Naive thymus-derived CD8-positive, alpha-beta T cell (primary cell): Measurements from ENCODE around the gene TRIM71. TPM values are rescaled to one million over a fixed set of nuclear protein-coding genes. Genes with fewer than 3 reads are reported as not detected.
A peak's percentile ranks its signal among the peaks of the same experiment; 100 is the strongest.
"Not testable (repeated sequence)": the region's sequence is repeated elsewhere in the genome, so short reads cannot be mapped to it uniquely, and the experiment has no call there.

Experiments used
- ATAC-seq, 2 donors: fragments of 150-1000 bp; cut with Tn5 transposase in 1 of 2; sonication (Bioruptor Pico), chemical (Tn5 transposase) in 1 of 2; 1 replicate in 1 of 2; 2 replicates in 1 of 2; pipeline ENCODE4 v1.10.0; 2021; ENCODE audit warnings: mild to moderate bottlenecking in 2 of 2, moderate library complexity in 2 of 2
- POLR2A ChIA-PET: fragments of 350-600 bp; sonication (Branson Sonifier 250); formaldehyde crosslinking; loops from one replicate; lab custom pipeline; 2021; ENCODE audit warnings: antibody characterized with exemption; lab: Charles Lee
- DNase-seq, 10 donors: peaks; one replicate each; pipeline versions ENCODE4 v3.0.0 to v3.0.0-alpha.2; 2020 to 2022
- H3K27ac Mint-ChIP-seq, 10 donors: one replicate each; pipeline ENCODE4 v1.8.0; 2020 to 2022; ENCODE audit warnings: mild to moderate bottlenecking in 10 of 10, mixed read lengths in 10 of 10, moderate library complexity in 4 of 10, inconsistent platforms in 1 of 10
- H3K27me3 Mint-ChIP-seq, 5 donors: one replicate each; pipeline ENCODE4 v1.8.0; 2021 to 2022; ENCODE audit warnings: mixed read lengths in 5 of 5
- H3K36me3 Mint-ChIP-seq, 3 donors: one replicate each; pipeline ENCODE4 v1.8.0; 2020 to 2022; ENCODE audit warnings: mixed read lengths in 3 of 3, mild to moderate bottlenecking in 2 of 3, inconsistent platforms in 1 of 3
- H3K4me1 Mint-ChIP-seq, 4 donors: one replicate each; pipeline ENCODE4 v1.8.0; 2021 to 2022; ENCODE audit warnings: mixed read lengths in 4 of 4
- H3K4me3 Mint-ChIP-seq, 10 donors: one replicate each; pipeline ENCODE4 v1.8.0; 2020 to 2022; ENCODE audit warnings: mild to moderate bottlenecking in 10 of 10, mixed read lengths in 10 of 10, moderate library complexity in 6 of 10, inconsistent platforms in 1 of 10
- H3K9me3 Mint-ChIP-seq, 9 donors: one replicate each; pipeline ENCODE4 v1.8.0; 2020 to 2022; ENCODE audit warnings: mixed read lengths in 9 of 9, mild to moderate bottlenecking in 3 of 9, inconsistent platforms in 1 of 9, moderate library complexity in 1 of 9
- polyA plus RNA-seq, 3 donors: library from polyadenylated mRNA; unstranded; fragments of 300-500 nt; fragmentation: Illumina TruSeq; gene quantifications; one replicate each; pipeline ENCODE4 v1.2.3, GENCODE V29; 2021
- total RNA-seq, 8 experiments: library from RNA in 2 of 8; stranded (reverse) in 2 of 8; gene quantifications; one replicate each; pipeline ENCODE4 v1.2.3 and lab custom pipeline; 2021 to 2026

TRIM71 gene
- total and polyA plus RNA-seq, 5 experiments from 2014 or later, result not detected

GRCh38 chr3:32894977-32895376, 77.2 kb downstream of the TRIM71 start:
- peaks cover 7 to 46% (median 10%) of the 10 kb centered on the region in 5 donors for H3K27me3 Mint-ChIP-seq
- POLR2A ChIA-PET, result no interaction called here

GRCh38 chr3:32895701-32896100, 77.9 kb downstream of the TRIM71 start:
- POLR2A ChIA-PET, result interaction anchor here (0.6 kb wide), 1 partner anchor 350 kb away, joined by 3 read pairs; no protein-coding TSS in a partner anchor
- no peak for ATAC-seq
- Mint-ChIP-seq H3K36me3 (no peaks in the 10 kb centered on the region), H3K27ac (no peak overlapping the region), H3K9me3 (no peaks in the 10 kb centered on the region), H3K4me3 (no peak overlapping the region), H3K4me1 (no peaks in the 10 kb centered on the region), H3K27me3 (peaks cover 7 to 46% (median 14%) of the 10 kb centered on the region in 5 donors)
- no peak for DNase-seq

More at GRCh38 chr3:32894977-32895376, 77.2 kb downstream of the TRIM71 start:
- ATAC-seq, result no peak
- Mint-ChIP-seq H3K4me3 (no peak overlapping the region), H3K4me1 (no peaks in the 10 kb centered on the region), H3K36me3 (no peaks in the 10 kb centered on the region), H3K27ac (no peak overlapping the region), H3K9me3 (no peaks in the 10 kb centered on the region)
- no peak for DNase-seq

- H3K27ac Mint-ChIP-seq, result no peak overlapping the region
- H3K4me1 Mint-ChIP-seq, result no peaks in the 10 kb centered on the region
- no peak for ATAC-seq
- POLR2A ChIA-PET, result interaction anchor here (0.6 kb wide), 1 partner anchor 349 kb away, joined by 3 read pairs; no protein-coding TSS in a partner anchor
- H3K36me3 Mint-ChIP-seq, result no peaks in the 10 kb centered on the region
- DNase-seq, result no peak
- no peak overlapping the region for H3K4me3 Mint-ChIP-seq
- H3K27me3 Mint-ChIP-seq, result peaks cover 7 to 46% (median 14%) of the 10 kb centered on the region in 5 donors
- H3K9me3 Mint-ChIP-seq, result no peaks in the 10 kb centered on the region
These were observed 78.3 kb downstream of the TRIM71 start for GRCh38 chr3:32896143-32896542.

- POLR2A ChIA-PET, result no interaction called here
- H3K4me1 Mint-ChIP-seq, result peaks cover 0 to 2% (median 0%) of the 10 kb centered on the region in 4 donors
- no peak overlapping the region for H3K4me3 Mint-ChIP-seq
- no peaks in the 10 kb centered on the region for H3K9me3 Mint-ChIP-seq
- ATAC-seq, result no peak
- H3K36me3 Mint-ChIP-seq, result no peaks in the 10 kb centered on the region
- H3K27me3 Mint-ChIP-seq, result peaks cover 8 to 40% (median 14%) of the 10 kb centered on the region in 5 donors
- DNase-seq, result no peak
- no peak overlapping the region for H3K27ac Mint-ChIP-seq
These were observed 79.3 kb downstream of the TRIM71 start for GRCh38 chr3:32897001-32897601.

GRCh38 chr3:32897981-32898623, 80.3 kb downstream of the TRIM71 start:
- Mint-ChIP-seq H3K36me3 (no peaks in the 10 kb centered on the region), H3K4me3 (no peak overlapping the region), H3K27ac (no peak overlapping the region), H3K9me3 (no peaks in the 10 kb centered on the region), H3K4me1 (peaks cover 0 to 2% (median 0%) of the 10 kb centered on the region in 4 donors), H3K27me3 (peaks cover 10 to 32% (median 14%) of the 10 kb centered on the region in 5 donors)
- ATAC-seq, result no peak
- POLR2A ChIA-PET, result no interaction called here
- no peak for DNase-seq

- Mint-ChIP-seq H3K27me3 (peaks cover 10 to 28% (median 15%) of the 10 kb centered on the region in 5 donors), H3K27ac (no peak overlapping the region)
These were observed 81.5 kb downstream of the TRIM71 start for GRCh38 chr3:32899265-32899664.

GRCh38 chr3:32901005-32901932, 83.5 kb downstream of the TRIM71 start:
- no peak overlapping the region for H3K27ac Mint-ChIP-seq
- no peaks in the 10 kb centered on the region for H3K9me3 Mint-ChIP-seq
- no peak for DNase-seq
- peaks cover 0 to 2% (median 0%) of the 10 kb centered on the region in 4 donors for H3K4me1 Mint-ChIP-seq
- POLR2A ChIA-PET, result interaction anchor here (0.5 kb wide), 1 partner anchor 173 kb away, joined by 4 read pairs; no protein-coding TSS in a partner anchor
- H3K4me3 Mint-ChIP-seq, result peak overlapping the region in 1 of 10 donors; percentile 30
- ATAC-seq, result no peak
- no peaks in the 10 kb centered on the region for H3K36me3 Mint-ChIP-seq
- peaks cover 8 to 16% (median 15%) of the 10 kb centered on the region in 5 donors for H3K27me3 Mint-ChIP-seq

More at GRCh38 chr3:32899265-32899664, 81.5 kb downstream of the TRIM71 start:
- no peak for ATAC-seq
- no peak for DNase-seq
- POLR2A ChIA-PET, result no interaction called here
- no peaks in the 10 kb centered on the region for H3K36me3 Mint-ChIP-seq
- no peak overlapping the region for H3K4me3 Mint-ChIP-seq
- no peaks in the 10 kb centered on the region for H3K9me3 Mint-ChIP-seq
- peaks cover 0 to 2% (median 0%) of the 10 kb centered on the region in 4 donors for H3K4me1 Mint-ChIP-seq

- H3K9me3 Mint-ChIP-seq, POLR2A ChIA-PET, H3K27ac Mint-ChIP-seq, H3K36me3 Mint-ChIP-seq, H3K4me1 Mint-ChIP-seq: not testable (repeated sequence)
- peak; percentile 71 to 74 for ATAC-seq
- H3K4me3 Mint-ChIP-seq, result peak overlapping the region; percentile 45 to 87 (median 68)
- peaks cover 5 to 16% (median 14%) of the 10 kb centered on the region in 5 donors for H3K27me3 Mint-ChIP-seq
- DNase-seq, result peak in 5 of 10 donors; percentile 9 to 29 (median 22)
These were observed 85.1 kb downstream of the TRIM71 start for GRCh38 chr3:32902887-32903371.

GRCh38 chr3:32903953-32904352, 86.2 kb downstream of the TRIM71 start:
- H3K36me3 Mint-ChIP-seq, result no peaks in the 10 kb centered on the region
- no peak overlapping the region for H3K27ac Mint-ChIP-seq
- peak overlapping the region in 2 of 10 donors; percentile 2 to 55 for H3K4me3 Mint-ChIP-seq
- H3K9me3 Mint-ChIP-seq, result no peaks in the 10 kb centered on the region
- H3K4me1 Mint-ChIP-seq, result peaks cover 0 to 2% (median 0%) of the 10 kb centered on the region in 4 donors
- ATAC-seq (no peak), DNase-seq (no peak)
- POLR2A ChIA-PET, result no interaction called here
- H3K27me3 Mint-ChIP-seq, result peaks cover 2 to 15% (median 7%) of the 10 kb centered on the region in 5 donors

- DNase-seq, result no peak
- Mint-ChIP-seq H3K27me3 (peaks cover 0 to 4% (median 0%) of the 10 kb centered on the region in 5 donors), H3K4me1 (peaks cover 0 to 2% (median 0%) of the 10 kb centered on the region in 4 donors), H3K4me3 (no peak overlapping the region), H3K27ac (no peak overlapping the region), H3K9me3 (peaks cover 0 to 2% (median 0%) of the 10 kb centered on the region in 9 donors), H3K36me3 (no peaks in the 10 kb centered on the region)
- ATAC-seq, result no peak
- POLR2A ChIA-PET, result no interaction called here
These were observed 92.2 kb downstream of the TRIM71 start for GRCh38 chr3:32909999-32910398.

- H3K9me3 Mint-ChIP-seq, result peaks cover 0 to 2% (median 0%) of the 10 kb centered on the region in 9 donors
- no peaks in the 10 kb centered on the region for H3K27me3 Mint-ChIP-seq
- POLR2A ChIA-PET, result no interaction called here
- no peaks in the 10 kb centered on the region for H3K36me3 Mint-ChIP-seq
- no peak overlapping the region for H3K27ac Mint-ChIP-seq
- H3K4me1 Mint-ChIP-seq, result peaks cover 0 to 2% (median 0%) of the 10 kb centered on the region in 4 donors
- ATAC-seq (no peak), DNase-seq (no peak)
- no peak overlapping the region for H3K4me3 Mint-ChIP-seq
These were observed 93.2 kb downstream of the TRIM71 start for GRCh38 chr3:32910954-32911353.

GRCh38 chr3:32912046-32912445, 94.2 kb downstream of the TRIM71 start:
- peaks cover 0 to 2% (median 0%) of the 10 kb centered on the region in 4 donors for H3K4me1 Mint-ChIP-seq
- peaks cover 0 to 10% (median 5%) of the 10 kb centered on the region in 9 donors for H3K9me3 Mint-ChIP-seq
- H3K4me3 Mint-ChIP-seq, result no peak overlapping the region
- POLR2A ChIA-PET, result no interaction called here
- no peak for ATAC-seq
- H3K27me3 Mint-ChIP-seq, result no peaks in the 10 kb centered on the region
- peaks cover 0 to 5% (median under 1%) of the 10 kb centered on the region in 3 donors for H3K36me3 Mint-ChIP-seq
- H3K27ac Mint-ChIP-seq, result no peak overlapping the region
- DNase-seq, result no peak
